DMS79 treated with DMSO at 0.1 percent for 48 hours (cell line): ENCODE results near the gene HRH3.

ENCODE experiments used
- DNase-seq: peaks from one replicate; lab custom pipeline; 2025; lab: John Stamatoyannopoulos, UW

The HRH3 gene

GRCh38 chr20:62219992-62220665, at the start of gene HRH3:
TSS of gene HRH3 (minus strand) at chr20:62220278. CDS start at chr20:62219970, 308 bp downstream.
- DNase-seq: peak; percentile 14

DNA sequence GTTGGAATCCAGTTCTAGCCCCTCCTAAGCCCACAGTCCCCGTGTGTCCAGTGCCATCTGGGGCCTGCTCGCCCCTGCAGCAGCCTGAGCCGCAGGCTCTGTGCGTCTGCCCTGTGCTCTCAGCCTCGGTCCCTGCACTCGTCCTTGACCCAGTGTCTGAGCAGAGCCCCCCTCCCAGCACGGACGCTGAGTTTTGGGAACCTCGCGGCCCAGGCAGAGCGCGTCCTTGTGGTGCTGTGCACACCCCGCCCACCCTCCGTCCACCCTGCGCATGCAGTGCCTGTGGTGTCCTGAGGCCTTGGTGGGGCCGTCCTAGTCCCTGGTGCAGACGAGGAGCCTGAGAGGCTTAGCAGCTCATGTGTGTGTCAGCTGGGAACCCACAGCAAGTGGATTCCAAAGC, 49.8 kb upstream of the HRH3 start:
- no peak for DNase-seq

DNA sequence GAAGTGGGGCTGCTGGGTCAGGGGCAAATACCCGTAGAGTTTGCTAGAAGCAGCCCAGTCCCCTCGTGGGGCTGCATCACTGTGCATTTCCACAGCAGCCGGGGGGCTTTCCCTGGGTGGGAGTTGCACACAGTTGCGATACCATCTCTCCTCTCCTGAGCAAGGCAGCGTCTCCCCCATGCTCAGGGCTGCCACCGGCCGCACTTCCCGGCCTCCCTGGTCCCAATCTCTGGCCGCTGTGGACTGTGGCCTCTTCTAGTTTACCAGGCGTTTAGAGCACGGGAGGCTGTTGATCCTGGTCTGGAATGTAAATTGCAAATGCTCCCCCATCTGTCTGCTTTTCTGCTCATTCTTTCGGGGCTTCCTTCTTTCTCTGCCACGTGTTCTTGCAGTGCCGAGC, 49.3 kb upstream of the HRH3 start:
- DNase-seq: no peak

DNA sequence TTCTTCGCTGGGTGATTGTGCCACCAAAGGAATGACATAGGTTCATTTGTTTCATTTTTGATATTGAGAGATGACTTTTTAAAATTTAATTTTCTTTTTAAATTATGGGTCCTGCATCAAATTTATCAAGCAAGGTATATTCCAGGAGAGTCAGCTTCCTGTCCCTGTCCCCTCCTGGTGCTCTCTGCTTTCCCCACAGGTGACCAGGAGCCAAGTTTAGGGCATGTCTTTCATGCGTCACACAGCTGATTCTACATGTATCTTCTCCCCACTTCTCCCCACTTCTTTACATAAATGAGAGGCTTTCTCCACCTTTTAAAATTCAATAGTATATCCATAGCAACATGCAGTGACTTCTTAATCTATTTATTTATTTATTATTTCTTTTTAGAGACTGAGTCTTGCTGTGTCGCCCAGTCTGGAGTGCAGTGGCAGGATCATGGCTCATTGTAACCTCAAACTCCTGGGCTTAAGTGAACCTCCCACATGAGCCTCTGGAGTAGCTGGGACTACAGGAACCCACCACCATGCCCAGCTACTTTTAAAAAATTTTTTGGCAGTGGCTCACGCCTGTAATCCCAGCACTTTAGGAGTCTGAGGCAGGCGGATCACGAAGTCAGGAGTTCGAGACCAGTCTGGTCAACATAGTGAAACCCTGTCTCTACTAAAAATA, 48.3 kb upstream of the HRH3 start:
- no peak for DNase-seq

DNA sequence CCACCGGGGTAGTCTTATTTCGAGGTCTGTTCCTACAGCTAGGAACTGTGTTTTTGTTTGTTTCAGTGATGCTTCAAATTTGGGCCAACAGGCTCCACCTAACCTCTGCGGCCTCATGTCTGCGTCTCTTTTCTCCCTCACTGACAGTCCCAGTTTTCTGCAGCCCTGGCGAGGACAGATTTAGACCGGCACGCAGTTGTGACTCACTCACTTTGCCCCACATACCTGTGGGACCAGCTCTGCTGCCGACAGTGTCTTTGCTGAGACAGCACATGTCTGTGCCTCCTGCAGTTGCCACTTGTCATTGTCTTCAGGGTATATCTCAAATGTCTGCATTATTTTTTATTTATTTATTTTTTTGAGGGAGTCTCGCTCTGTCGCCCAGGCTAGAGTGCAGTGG, 47.5 kb upstream of the HRH3 start:
- no peak for DNase-seq

DNA sequence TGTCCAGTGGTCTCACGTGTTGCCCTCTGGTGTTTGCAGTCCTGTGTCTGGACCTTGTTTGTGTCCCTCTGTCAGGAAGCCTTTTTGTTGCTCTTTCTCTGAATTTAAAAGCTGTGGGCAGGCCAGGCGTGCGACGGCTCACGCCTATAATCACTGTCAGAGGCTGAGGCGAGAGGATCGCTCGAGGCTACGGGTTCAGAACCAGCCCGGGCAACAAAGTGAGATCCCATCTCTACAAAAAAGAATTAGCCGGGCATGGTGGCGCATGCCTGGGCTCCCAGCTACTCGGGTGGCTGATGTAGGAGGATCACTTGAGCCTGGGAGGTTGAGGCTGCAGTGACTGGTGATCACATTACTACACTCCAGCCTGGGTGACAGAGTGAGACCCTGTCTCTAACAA, 46.8 kb upstream of the HRH3 start:
- no peak for DNase-seq

DNA sequence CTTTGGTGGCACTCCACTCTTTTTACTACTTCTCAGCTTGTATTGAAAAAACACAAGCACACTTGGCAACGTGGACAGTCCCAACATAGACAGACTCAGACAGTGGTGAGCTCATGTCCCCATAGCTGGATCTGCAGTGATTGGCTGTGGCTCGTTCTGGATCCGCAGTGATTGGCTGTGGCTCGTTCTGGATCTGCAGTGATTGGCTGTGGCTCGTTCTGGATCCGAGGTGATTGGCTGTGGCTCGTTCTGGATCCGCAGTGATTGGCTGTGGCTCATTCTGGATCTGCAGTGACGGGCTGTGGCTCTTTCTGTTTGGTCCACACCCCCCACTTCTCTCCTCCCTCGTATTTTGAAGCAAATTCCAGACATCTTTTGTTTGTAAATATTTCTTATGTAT, 46.3 kb upstream of the HRH3 start:
- no peak for DNase-seq

DNA sequence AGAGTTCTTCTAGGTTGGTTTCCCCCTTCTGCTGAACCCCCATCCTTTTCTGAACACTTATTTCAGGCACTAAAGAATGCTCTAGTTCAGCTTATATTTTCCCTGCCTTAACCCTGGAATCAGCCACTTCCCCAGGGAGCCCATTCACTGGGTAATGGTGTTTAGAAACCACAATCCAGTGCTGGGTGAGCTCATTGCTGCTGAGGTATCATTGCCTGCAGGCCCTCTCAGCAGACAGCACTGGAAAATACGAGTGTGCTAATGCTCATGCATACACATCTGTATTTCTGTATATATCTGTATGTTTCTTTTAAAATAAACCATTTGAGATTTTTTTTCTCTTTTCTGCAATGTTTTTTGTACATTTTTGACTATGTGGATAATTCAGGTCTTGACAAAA, 45.3 kb upstream of the HRH3 start:
- DNase-seq: no peak

GRCh38 chr20:62263396-62263795, 43.3 kb upstream of the HRH3 start:
- DNase-seq: no peak

GRCh38 chr20:62262064-62262463, 42.0 kb upstream of the HRH3 start:
- no peak for DNase-seq

- DNase-seq: no peak
Measured at GRCh38 chr20:62259294-62259565, 39.2 kb upstream of the HRH3 start.

GRCh38 chr20:62258499-62259293, 38.6 kb upstream of the HRH3 start:
- no peak for DNase-seq

- DNase-seq: no peak
Measured at GRCh38 chr20:62255976-62256375, 35.9 kb upstream of the HRH3 start.

GRCh38 chr20:62254021-62254724, 34.1 kb upstream of the HRH3 start:
- no peak for DNase-seq

GRCh38 chr20:62253398-62253797, 33.3 kb upstream of the HRH3 start:
- no peak for DNase-seq

DNA sequence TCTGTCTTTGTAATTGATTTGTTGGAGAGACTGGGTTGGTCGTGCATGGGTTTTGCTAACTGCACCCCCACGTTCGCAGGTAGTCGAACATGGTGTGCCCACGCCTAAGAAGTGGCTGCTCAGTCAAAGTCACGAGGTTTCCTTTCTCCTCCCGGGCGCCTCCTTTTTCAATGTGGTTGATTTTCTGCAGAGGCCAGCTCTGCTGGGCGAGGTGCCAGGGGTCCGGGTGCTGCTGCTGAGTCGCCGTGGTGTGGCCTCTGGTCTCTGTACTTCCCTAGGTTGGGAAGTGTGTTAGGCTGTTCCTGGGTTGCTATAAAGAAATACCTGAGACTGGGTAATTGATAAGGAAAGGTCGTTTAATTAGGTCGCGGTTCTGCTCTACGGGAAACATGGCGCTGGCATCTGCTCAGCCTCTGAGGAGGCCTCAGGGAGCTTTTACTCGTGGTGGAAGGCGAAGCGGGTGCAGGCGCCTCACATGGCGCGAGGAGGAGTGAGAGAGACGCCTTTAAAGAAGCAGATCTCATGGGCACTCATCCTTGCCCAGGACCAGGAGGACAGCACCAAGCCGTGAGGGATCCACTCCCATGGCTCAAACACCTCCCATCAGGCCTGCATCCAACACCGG, 32.4 kb upstream of the HRH3 start:
- DNase-seq: no peak

- no peak for DNase-seq
Measured at GRCh38 chr20:62248890-62249560, 28.9 kb upstream of the HRH3 start.

GRCh38 chr20:62246872-62247652, 27.0 kb upstream of the HRH3 start:
- no peak for DNase-seq

GRCh38 chr20:62246431-62246830, 26.4 kb upstream of the HRH3 start:
- DNase-seq: no peak

- DNase-seq: no peak
Measured at GRCh38 chr20:62245911-62246280, 25.8 kb upstream of the HRH3 start.

- peak; percentile 20 for DNase-seq
Measured at GRCh38 chr20:62244644-62245108, 24.6 kb upstream of the HRH3 start.
